Osteoblast (primary cell): ENCODE results near the gene SORCS3. TPM values are rescaled to one million over a fixed set of nuclear protein-coding genes. Genes with fewer than 3 reads are reported as not detected.

Experiments used
- DNase-seq: peaks from one replicate; pipeline ENCODE4 v3.0.0; 2011; ENCODE audit warnings: low spot score, mixed read lengths; ENCODE audit not compliant: insufficient read length; ENCODE audit errors: missing footprints
- H2AFZ ChIP-seq: 2 replicates; pipeline ENCODE4 v1.6.0; 2011; ENCODE audit warnings: mild to moderate bottlenecking, low read length
- H3K27ac ChIP-seq: 2 replicates; pipeline ENCODE4 v1.5.1; 2011; ENCODE audit warnings: mild to moderate bottlenecking, low read depth, low read length, moderate library complexity
- H3K27me3 ChIP-seq: 2 replicates; pipeline ENCODE4 v1.6.0; 2012; ENCODE audit warnings: mild to moderate bottlenecking, control low read depth, inconsistent platforms, low read length, moderate library complexity; ENCODE audit not compliant: insufficient read depth
- H3K36me3 ChIP-seq: 2 replicates; pipeline ENCODE4 v1.5.1; 2011; ENCODE audit warnings: mild to moderate bottlenecking, low read length, control low read depth, moderate library complexity; ENCODE audit not compliant: insufficient read depth
- H3K4me1 ChIP-seq: 2 replicates; pipeline ENCODE4 v1.5.1; 2011; ENCODE audit warnings: mild to moderate bottlenecking, low read length, control low read depth, moderate library complexity; ENCODE audit not compliant: insufficient read depth
- H3K4me2 ChIP-seq: 2 replicates; pipeline ENCODE4 v1.6.0; 2011; ENCODE audit warnings: mild to moderate bottlenecking, low read length; ENCODE audit not compliant: insufficient read depth
- H3K4me3 ChIP-seq: fragments of 200-600 bp; sonication (generic); 3 replicates; pipeline ENCODE4 v1.5.1; 2012; ENCODE audit warnings: mild to moderate bottlenecking, low read length, inconsistent platforms; ENCODE audit not compliant: insufficient read depth
- H3K79me2 ChIP-seq: 2 replicates; pipeline ENCODE4 v1.6.0; 2012; ENCODE audit warnings: mild to moderate bottlenecking, low read length, control low read depth, inconsistent platforms; ENCODE audit not compliant: insufficient read depth
- H3K9me3 ChIP-seq: 2 replicates; pipeline ENCODE4 v1.5.1; 2011; ENCODE audit warnings: low read depth, low read length, control low read depth
- H4K20me1 ChIP-seq: 2 replicates; pipeline ENCODE4 v1.6.0; 2012; ENCODE audit warnings: mild to moderate bottlenecking, low read length, control low read depth; ENCODE audit not compliant: insufficient read depth
- total RNA-seq: library from RNA; depleted of rRNA; stranded (reverse); fragments of >200 nt; gene quantifications from 2 replicates; pipeline ENCODE4 v1.2.3, GENCODE V29; 2012
- TF ChIP-seq, protein P1 (sequence below): IDR thresholded peaks from 2 replicates; pipeline ENCODE4 v1.5.1; 2011; ENCODE audit warnings: mild to moderate bottlenecking, low read depth, low read length, moderate library complexity; ENCODE audit errors: extremely low read depth

SORCS3 gene
- total RNA-seq, 1 donor = not detected

DNA sequence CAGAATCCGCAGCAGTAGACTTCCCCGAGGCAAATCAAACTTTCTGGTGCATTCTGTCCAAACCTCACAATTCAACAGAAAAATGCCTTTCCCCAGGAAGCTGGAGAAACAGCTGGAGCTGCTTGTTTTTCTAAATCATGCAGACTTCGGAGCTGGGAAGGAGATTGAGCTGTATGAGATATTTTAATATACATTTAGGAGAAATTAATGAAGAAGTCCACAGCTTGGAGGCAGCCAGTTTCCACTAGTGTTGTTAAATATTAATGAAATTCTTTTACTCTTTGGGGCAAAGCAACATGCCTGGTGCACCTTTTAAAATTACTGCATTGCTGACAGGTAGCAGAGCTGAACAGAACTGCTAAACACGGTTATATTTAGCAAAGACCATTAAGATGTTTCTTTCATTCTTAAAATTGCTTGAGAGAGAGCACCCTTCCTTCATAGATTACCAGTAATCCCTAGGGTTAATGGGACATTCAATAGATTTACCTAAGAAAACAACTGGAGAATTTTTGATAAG, 566.4 kb downstream of the SORCS3 start:
- no peak overlapping the region for H3K4me3 ChIP-seq
- H3K4me2 ChIP-seq = no peak overlapping the region
- H3K27ac ChIP-seq = no peak overlapping the region
- TF ChIP-seq, protein P1, sequence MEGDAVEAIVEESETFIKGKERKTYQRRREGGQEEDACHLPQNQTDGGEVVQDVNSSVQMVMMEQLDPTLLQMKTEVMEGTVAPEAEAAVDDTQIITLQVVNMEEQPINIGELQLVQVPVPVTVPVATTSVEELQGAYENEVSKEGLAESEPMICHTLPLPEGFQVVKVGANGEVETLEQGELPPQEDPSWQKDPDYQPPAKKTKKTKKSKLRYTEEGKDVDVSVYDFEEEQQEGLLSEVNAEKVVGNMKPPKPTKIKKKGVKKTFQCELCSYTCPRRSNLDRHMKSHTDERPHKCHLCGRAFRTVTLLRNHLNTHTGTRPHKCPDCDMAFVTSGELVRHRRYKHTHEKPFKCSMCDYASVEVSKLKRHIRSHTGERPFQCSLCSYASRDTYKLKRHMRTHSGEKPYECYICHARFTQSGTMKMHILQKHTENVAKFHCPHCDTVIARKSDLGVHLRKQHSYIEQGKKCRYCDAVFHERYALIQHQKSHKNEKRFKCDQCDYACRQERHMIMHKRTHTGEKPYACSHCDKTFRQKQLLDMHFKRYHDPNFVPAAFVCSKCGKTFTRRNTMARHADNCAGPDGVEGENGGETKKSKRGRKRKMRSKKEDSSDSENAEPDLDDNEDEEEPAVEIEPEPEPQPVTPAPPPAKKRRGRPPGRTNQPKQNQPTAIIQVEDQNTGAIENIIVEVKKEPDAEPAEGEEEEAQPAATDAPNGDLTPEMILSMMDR = no peak
- H3K27me3 ChIP-seq = no peaks in the 10 kb centered on the region
- no peak for DNase-seq
- H3K4me1 ChIP-seq = no peaks in the 10 kb centered on the region
- H3K79me2 ChIP-seq = no peaks in the 10 kb centered on the region
- peaks cover 6% of the 10 kb centered on the region for H3K9me3 ChIP-seq
- H3K36me3 ChIP-seq = no peaks in the 10 kb centered on the region
- H2AFZ ChIP-seq = no peak overlapping the region
- no peaks in the 10 kb centered on the region for H4K20me1 ChIP-seq

- Histone ChIP-seq H3K4me1 (no peaks in the 10 kb centered on the region), H4K20me1 (no peaks in the 10 kb centered on the region), H3K27ac (no peak overlapping the region), H3K27me3 (no peaks in the 10 kb centered on the region), H2AFZ (no peak overlapping the region), H3K4me2 (no peak overlapping the region), H3K36me3 (no peaks in the 10 kb centered on the region), H3K4me3 (no peak overlapping the region), H3K79me2 (no peaks in the 10 kb centered on the region), H3K9me3 (no peaks in the 10 kb centered on the region)
- no peak for DNase-seq
- TF ChIP-seq, protein P1 = no peak
Observed at GRCh38 chr10:105210546-105210945, 569.5 kb downstream of the SORCS3 start.

- no peaks in the 10 kb centered on the region for H3K4me1 ChIP-seq
- H3K4me2 ChIP-seq = no peak overlapping the region
- H3K4me3 ChIP-seq = no peak overlapping the region
- H3K27me3 ChIP-seq = no peaks in the 10 kb centered on the region
- no peak overlapping the region for H3K27ac ChIP-seq
- no peaks in the 10 kb centered on the region for H3K79me2 ChIP-seq
- no peaks in the 10 kb centered on the region for H3K9me3 ChIP-seq
- H3K36me3 ChIP-seq = no peaks in the 10 kb centered on the region
- TF ChIP-seq, protein P1 = no peak
- no peak for DNase-seq
- no peaks in the 10 kb centered on the region for H4K20me1 ChIP-seq
- no peak overlapping the region for H2AFZ ChIP-seq
Observed at GRCh38 chr10:105237685-105238084, 596.6 kb downstream of the SORCS3 start.

GRCh38 chr10:105239311-105240219, 598.5 kb downstream of the SORCS3 start:
- Histone ChIP-seq H3K27me3 (no peaks in the 10 kb centered on the region), H2AFZ (no peak overlapping the region), H3K27ac (no peak overlapping the region), H3K4me3 (no peak overlapping the region), H3K79me2 (no peaks in the 10 kb centered on the region), H3K36me3 (no peaks in the 10 kb centered on the region), H3K4me2 (no peak overlapping the region), H4K20me1 (no peaks in the 10 kb centered on the region), H3K9me3 (no peaks in the 10 kb centered on the region), H3K4me1 (no peaks in the 10 kb centered on the region)
- TF ChIP-seq, protein P1 = no peak
- DNase-seq = no peak
